HepG2 (cell line): ENCODE data around the gene HMGCS2. TPM values are rescaled to one million over a fixed set of nuclear protein-coding genes. Genes with fewer than 3 reads are reported as not detected.
A peak's percentile ranks its signal among the peaks of the same experiment; 100 is the strongest.

Source experiments
- EEA1 ChIP-seq: sonication (generic); formaldehyde crosslinking; IDR thresholded peaks from 2 replicates; pipeline ENCODE4 v1.5.1; 2020; ENCODE audit warnings: mild to moderate bottlenecking, missing genetic modification reagents, borderline replicate concordance
- FLYWCH1 ChIP-seq: sonication (generic); formaldehyde crosslinking; IDR thresholded peaks from 2 replicates; pipeline ENCODE4 v1.8.1; 2023; ENCODE audit warnings: mild to moderate bottlenecking, missing genetic modification reagents
- HIVEP1 ChIP-seq: sonication (generic); formaldehyde crosslinking; IDR thresholded peaks from 2 replicates; pipeline ENCODE4 v1.4.0; 2020; ENCODE audit warnings: mild to moderate bottlenecking, missing genetic modification reagents
- KLF13 ChIP-seq: sonication (generic); formaldehyde crosslinking; IDR thresholded peaks from 2 replicates; pipeline ENCODE4 v1.4.0; 2020; ENCODE audit warnings: mild to moderate bottlenecking, missing genetic modification reagents
- SALL1 ChIP-seq: sonication (generic); formaldehyde crosslinking; IDR thresholded peaks from 2 replicates; pipeline ENCODE4 v1.8.0; 2022; ENCODE audit warnings: mild to moderate bottlenecking, missing genetic modification reagents
- ZNF256 ChIP-seq: sonication (generic); formaldehyde crosslinking; conservative IDR thresholded peaks from 2 replicates; pipeline ENCODE4 v1.4.0; 2020; ENCODE audit warnings: missing genetic modification reagents
- ZNF260 ChIP-seq: sonication (generic); formaldehyde crosslinking; IDR thresholded peaks from 2 replicates; pipeline ENCODE4 v1.4.0; 2020; ENCODE audit warnings: missing genetic modification reagents, low read depth, mild to moderate bottlenecking, borderline replicate concordance
- ZNF33B ChIP-seq: sonication (generic); formaldehyde crosslinking; IDR thresholded peaks from 2 replicates; pipeline ENCODE4 v1.5.1; 2020; ENCODE audit warnings: mild to moderate bottlenecking, missing genetic modification reagents
- ZNF660 ChIP-seq: sonication (generic); formaldehyde crosslinking; IDR thresholded peaks from 2 replicates; pipeline ENCODE4 v1.5.1; 2020; ENCODE audit warnings: mild to moderate bottlenecking, low read depth, missing genetic modification reagents, borderline replicate concordance
- polyA plus RNA-seq, 8 experiments: library from polyadenylated mRNA; depleted of rRNA in 3 of 8; stranded (reverse) in 7 of 8; unstranded in 1 of 8; fragments of >200 nt; fragmentation: Illumina TruSeq in 4 of 8; extraction: Trizol in 4 of 8; gene quantifications; 2 replicates each; pipeline versions ENCODE4 v1.2.1 to v1.2.3, GENCODE V29; 2011 to 2016; ENCODE audit warnings: low read depth in 4 of 8, missing spikeins in 1 of 8, mixed read lengths in 1 of 8; ENCODE audit not compliant: insufficient read depth in 1 of 8
- total RNA-seq, 5 experiments: library from RNA; depleted of rRNA; stranded (reverse); fragments of >200 nt; fragmentation: Illumina TruSeq; extraction: Trizol; gene quantifications; 2 replicates each; pipeline ENCODE4 v1.2.3, GENCODE V29; 2016; ENCODE audit warnings: low read depth in 1 of 5
- TF ChIP-seq, protein P1 (sequence below): IDR thresholded peaks from 2 replicates; pipeline ENCODE4 v1.6.1; 2012; ENCODE audit warnings: low read depth, low read length, improper control_type of control experiment
- TF ChIP-seq, protein P2 (sequence below), 2 experiments: IDR thresholded peaks; 2 replicates each; pipeline ENCODE4 v1.6.1; 2011 to 2012; ENCODE audit warnings: low read length in 2 of 2, borderline replicate concordance in 1 of 2, low read depth in 1 of 2, mild to moderate bottlenecking in 1 of 2, moderate library complexity in 1 of 2

Gene HMGCS2
- total and polyA plus RNA-seq, 2 of the 13 experiments (the other 11 are each of a cell fraction or from before 2014, with no cell fraction given): 0.44 to 1.5 TPM

DNA sequence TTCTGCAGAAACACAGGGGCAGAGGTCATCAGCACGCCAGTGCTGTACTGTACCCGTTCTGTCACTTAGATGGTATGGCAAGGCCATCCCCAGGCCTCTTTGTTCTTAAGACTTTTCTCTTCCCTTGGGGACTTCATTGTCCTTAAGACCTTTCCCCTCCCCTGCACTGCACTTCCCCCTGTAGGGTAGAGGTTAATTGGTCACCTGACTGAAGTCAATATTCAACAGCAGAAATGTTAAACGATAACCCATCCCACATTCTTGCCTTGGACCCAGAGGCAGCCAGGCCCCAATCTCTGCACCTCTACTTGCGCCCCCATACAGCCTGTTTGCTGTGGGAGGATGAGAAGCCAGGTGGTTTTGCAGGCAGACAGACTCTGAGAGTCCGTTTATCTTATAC lies 46.8 kb downstream of the HMGCS2 start (continued):
- no peak for TF ChIP-seq ZNF260 (CRISPR knock-in tag)
- TF ChIP-seq EEA1 (CRISPR knock-in tag): no peak
- TF ChIP-seq, protein P1, sequence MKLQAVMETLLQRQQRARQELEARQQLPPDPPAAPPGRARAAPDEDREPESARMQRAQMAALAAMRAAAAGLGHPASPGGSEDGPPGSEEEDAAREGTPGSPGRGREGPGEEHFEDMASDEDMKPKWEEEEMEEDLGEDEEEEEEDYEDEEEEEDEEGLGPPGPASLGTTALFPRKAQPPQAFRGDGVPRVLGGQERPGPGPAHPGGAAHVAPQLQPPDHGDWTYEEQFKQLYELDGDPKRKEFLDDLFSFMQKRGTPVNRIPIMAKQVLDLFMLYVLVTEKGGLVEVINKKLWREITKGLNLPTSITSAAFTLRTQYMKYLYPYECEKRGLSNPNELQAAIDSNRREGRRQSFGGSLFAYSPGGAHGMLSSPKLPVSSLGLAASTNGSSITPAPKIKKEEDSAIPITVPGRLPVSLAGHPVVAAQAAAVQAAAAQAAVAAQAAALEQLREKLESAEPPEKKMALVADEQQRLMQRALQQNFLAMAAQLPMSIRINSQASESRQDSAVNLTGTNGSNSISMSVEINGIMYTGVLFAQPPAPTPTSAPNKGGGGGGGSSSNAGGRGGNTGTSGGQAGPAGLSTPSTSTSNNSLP: no peak
- no peak for TF ChIP-seq ZNF660 (CRISPR knock-in tag)
- no peak for TF ChIP-seq FLYWCH1 (CRISPR knock-in tag)
- no peak for TF ChIP-seq KLF13
- no peak for TF ChIP-seq ZNF33B
- no peak for TF ChIP-seq HIVEP1 (CRISPR knock-in tag)
- no peak for TF ChIP-seq ZNF256
- TF ChIP-seq, protein P2, sequence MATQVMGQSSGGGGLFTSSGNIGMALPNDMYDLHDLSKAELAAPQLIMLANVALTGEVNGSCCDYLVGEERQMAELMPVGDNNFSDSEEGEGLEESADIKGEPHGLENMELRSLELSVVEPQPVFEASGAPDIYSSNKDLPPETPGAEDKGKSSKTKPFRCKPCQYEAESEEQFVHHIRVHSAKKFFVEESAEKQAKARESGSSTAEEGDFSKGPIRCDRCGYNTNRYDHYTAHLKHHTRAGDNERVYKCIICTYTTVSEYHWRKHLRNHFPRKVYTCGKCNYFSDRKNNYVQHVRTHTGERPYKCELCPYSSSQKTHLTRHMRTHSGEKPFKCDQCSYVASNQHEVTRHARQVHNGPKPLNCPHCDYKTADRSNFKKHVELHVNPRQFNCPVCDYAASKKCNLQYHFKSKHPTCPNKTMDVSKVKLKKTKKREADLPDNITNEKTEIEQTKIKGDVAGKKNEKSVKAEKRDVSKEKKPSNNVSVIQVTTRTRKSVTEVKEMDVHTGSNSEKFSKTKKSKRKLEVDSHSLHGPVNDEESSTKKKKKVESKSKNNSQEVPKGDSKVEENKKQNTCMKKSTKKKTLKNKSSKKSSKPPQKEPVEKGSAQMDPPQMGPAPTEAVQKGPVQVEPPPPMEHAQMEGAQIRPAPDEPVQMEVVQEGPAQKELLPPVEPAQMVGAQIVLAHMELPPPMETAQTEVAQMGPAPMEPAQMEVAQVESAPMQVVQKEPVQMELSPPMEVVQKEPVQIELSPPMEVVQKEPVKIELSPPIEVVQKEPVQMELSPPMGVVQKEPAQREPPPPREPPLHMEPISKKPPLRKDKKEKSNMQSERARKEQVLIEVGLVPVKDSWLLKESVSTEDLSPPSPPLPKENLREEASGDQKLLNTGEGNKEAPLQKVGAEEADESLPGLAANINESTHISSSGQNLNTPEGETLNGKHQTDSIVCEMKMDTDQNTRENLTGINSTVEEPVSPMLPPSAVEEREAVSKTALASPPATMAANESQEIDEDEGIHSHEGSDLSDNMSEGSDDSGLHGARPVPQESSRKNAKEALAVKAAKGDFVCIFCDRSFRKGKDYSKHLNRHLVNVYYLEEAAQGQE (IDR thresholded peaks at IDR 0.05; ENCODE audit: borderline replicate concordance in 1 of 2, low read depth in 1 of 2, low read length in 2 of 2): no peak
- peak; percentile 26; the same call in 1 of the 2 replicates for TF ChIP-seq SALL1
